MM.1S (cell line): ENCODE measurements around the gene TAF1A.

Experiments used
- EZH2phosphoT487 ChIP-seq: fragments of 300-600 bp; sonication (generic); IDR thresholded peaks from 2 replicates; pipeline ENCODE4 v1.6.1; 2018; ENCODE audit warnings: antibody characterized with exemption, low read length
- TF ChIP-seq, protein P1 (sequence below): fragments of 300-600 bp; sonication (generic); IDR thresholded peaks from 2 replicates; pipeline ENCODE4 v1.5.1; 2016; ENCODE audit warnings: antibody characterized with exemption, low read length, mixed read lengths

DNA sequence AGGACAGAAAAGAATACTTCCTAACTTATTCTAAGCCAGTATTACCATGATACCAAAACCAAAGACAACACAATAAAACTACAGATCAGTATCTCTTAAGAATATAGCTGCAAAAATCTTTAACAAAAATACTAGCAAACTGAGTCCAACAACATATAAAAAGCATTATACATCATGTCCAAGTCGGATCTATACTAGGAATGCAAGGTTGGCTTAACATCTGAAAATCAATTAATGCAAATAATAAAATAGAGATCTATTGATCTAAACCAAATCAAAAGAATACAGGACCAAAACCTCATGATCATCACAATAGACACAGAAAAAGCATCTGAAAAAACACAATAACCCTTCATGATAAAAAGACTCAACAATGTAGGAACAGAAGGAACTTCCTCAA lies 18.9 kb downstream of the TAF1A start:
- no peak for TF ChIP-seq EZH2phosphoT487
- TF ChIP-seq, protein P1, sequence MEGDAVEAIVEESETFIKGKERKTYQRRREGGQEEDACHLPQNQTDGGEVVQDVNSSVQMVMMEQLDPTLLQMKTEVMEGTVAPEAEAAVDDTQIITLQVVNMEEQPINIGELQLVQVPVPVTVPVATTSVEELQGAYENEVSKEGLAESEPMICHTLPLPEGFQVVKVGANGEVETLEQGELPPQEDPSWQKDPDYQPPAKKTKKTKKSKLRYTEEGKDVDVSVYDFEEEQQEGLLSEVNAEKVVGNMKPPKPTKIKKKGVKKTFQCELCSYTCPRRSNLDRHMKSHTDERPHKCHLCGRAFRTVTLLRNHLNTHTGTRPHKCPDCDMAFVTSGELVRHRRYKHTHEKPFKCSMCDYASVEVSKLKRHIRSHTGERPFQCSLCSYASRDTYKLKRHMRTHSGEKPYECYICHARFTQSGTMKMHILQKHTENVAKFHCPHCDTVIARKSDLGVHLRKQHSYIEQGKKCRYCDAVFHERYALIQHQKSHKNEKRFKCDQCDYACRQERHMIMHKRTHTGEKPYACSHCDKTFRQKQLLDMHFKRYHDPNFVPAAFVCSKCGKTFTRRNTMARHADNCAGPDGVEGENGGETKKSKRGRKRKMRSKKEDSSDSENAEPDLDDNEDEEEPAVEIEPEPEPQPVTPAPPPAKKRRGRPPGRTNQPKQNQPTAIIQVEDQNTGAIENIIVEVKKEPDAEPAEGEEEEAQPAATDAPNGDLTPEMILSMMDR, result no peak
